GM23338 (cell line): ENCODE measurements around the gene B4GALT1. TPM values are rescaled to one million over a fixed set of nuclear protein-coding genes. Genes with fewer than 3 reads are reported as not detected.
A peak's percentile ranks its signal among the peaks of the same experiment; 100 is the strongest.
"Not testable (repeated sequence)": the region's sequence is repeated elsewhere in the genome, so short reads cannot be mapped to it uniquely, and the experiment has no call there.

Source experiments
- ATAC-seq: fragments of 200-7000 bp; cut with Tn5 transposase; 3 replicates; pipeline ENCODE4 v1.9.1; 2020
- DNase-seq: peaks from one replicate; pipeline ENCODE4 v3.0.0-alpha.2; 2015; ENCODE audit warnings: low spot score
- H2AFZ ChIP-seq: fragments of 200-600 bp; sonication (generic); 2 replicates; pipeline ENCODE4 v1.8.0; 2016; ENCODE audit warnings: antibody characterized with exemption, mild to moderate bottlenecking, moderate library complexity
- H3F3A ChIP-seq: fragments of 200-600 bp; sonication (generic); replicated peaks from 2 replicates; pipeline ENCODE4 v1.8.0; 2017; ENCODE audit warnings: antibody characterized with exemption, mixed run types, low read depth
- H3K27ac ChIP-seq: fragments of 200-600 bp; sonication (generic); 2 replicates; pipeline ENCODE4 v1.6.1; 2016; ENCODE audit warnings: low read depth
- H3K27me3 ChIP-seq: fragments of 200-600 bp; sonication (generic); 2 replicates; pipeline ENCODE4 v1.8.0; 2016; ENCODE audit warnings: mild to moderate bottlenecking, mixed run types, moderate library complexity; ENCODE audit not compliant: insufficient read depth
- H3K36me3 ChIP-seq: fragments of 200-600 bp; sonication (generic); 2 replicates; pipeline ENCODE4 v1.8.0; 2016; ENCODE audit warnings: mild to moderate bottlenecking; ENCODE audit not compliant: insufficient read depth
- H3K4me1 ChIP-seq: fragments of 200-600 bp; sonication (generic); 2 replicates; pipeline ENCODE4 v1.8.0; 2016; ENCODE audit warnings: mild to moderate bottlenecking, moderate library complexity; ENCODE audit not compliant: insufficient read depth
- H3K4me2 ChIP-seq: fragments of 200-600 bp; sonication (generic); 2 replicates; pipeline ENCODE4 v1.7.1; 2017; ENCODE audit warnings: mixed run types
- H3K4me3 ChIP-seq: fragments of 200-600 bp; sonication (generic); 2 replicates; pipeline ENCODE4 v1.6.1; 2016; ENCODE audit warnings: mixed run types
- H3K79me2 ChIP-seq: fragments of 200-600 bp; sonication (generic); replicated peaks from 2 replicates; pipeline ENCODE4 v1.8.0; 2017; ENCODE audit warnings: mild to moderate bottlenecking; ENCODE audit not compliant: insufficient read depth
- H3K9me2 ChIP-seq: fragments of 200-600 bp; sonication (generic); 2 replicates; pipeline ENCODE4 v1.8.0; 2017; ENCODE audit not compliant: insufficient read depth
- H4K20me1 ChIP-seq: fragments of 200-600 bp; sonication (generic); replicated peaks from 2 replicates; pipeline ENCODE4 v1.8.0; 2017; ENCODE audit warnings: mild to moderate bottlenecking; ENCODE audit not compliant: insufficient read depth
- H3K27ac Mint-ChIP-seq: 2 replicates; pipeline ENCODE4 v1.8.0; 2020; ENCODE audit warnings: inconsistent platforms, mild to moderate bottlenecking, moderate library complexity, mixed read lengths
- H3K27me3 Mint-ChIP-seq: 3 replicates; pipeline ENCODE4 v1.8.0; 2022; ENCODE audit warnings: low read depth, mild to moderate bottlenecking, moderate library complexity, mixed read lengths, inconsistent platforms; ENCODE audit not compliant: insufficient read depth, poor library complexity
- H3K36me3 Mint-ChIP-seq: 3 replicates; pipeline ENCODE4 v1.8.0; 2021; ENCODE audit warnings: low read depth, mild to moderate bottlenecking, inconsistent platforms, moderate library complexity, mixed read lengths
- H3K4me1 Mint-ChIP-seq: 3 replicates; pipeline ENCODE4 v1.8.0; 2020; ENCODE audit warnings: mild to moderate bottlenecking, inconsistent platforms, mixed read lengths
- H3K4me3 Mint-ChIP-seq: 3 replicates; pipeline ENCODE4 v1.8.0; 2021; ENCODE audit warnings: moderate library complexity, mild to moderate bottlenecking, inconsistent platforms, mixed read lengths
- H3K9me3 Mint-ChIP-seq: 3 replicates; pipeline ENCODE4 v1.8.0; 2020; ENCODE audit warnings: moderate library complexity, mild to moderate bottlenecking, inconsistent platforms, mixed read lengths
- CREB1 ChIP-seq: fragments of 250-450 bp; sonication (Bioruptor Pico); IDR thresholded peaks from 2 replicates; pipeline ENCODE4 v1.5.0; 2020; ENCODE audit warnings: low read depth, mild to moderate bottlenecking, moderate library complexity
- EZH2 ChIP-seq: fragments of 200-600 bp; sonication (generic); IDR thresholded peaks from one replicate; pipeline ENCODE4 v1.8.0; 2017; ENCODE audit warnings: antibody characterized with exemption, mild to moderate bottlenecking, low read depth; ENCODE audit not compliant: unreplicated experiment
- EZH2phosphoT487 ChIP-seq: fragments of 200-600 bp; sonication (generic); IDR thresholded peaks from one replicate; pipeline ENCODE4 v1.8.1; 2018; ENCODE audit warnings: antibody characterized with exemption; ENCODE audit not compliant: unreplicated experiment
- JUNB ChIP-seq: IDR thresholded peaks from one replicate; pipeline ENCODE4 v1.6.1; 2016; ENCODE audit warnings: antibody characterized with exemption; ENCODE audit not compliant: unreplicated experiment
- STAT1 ChIP-seq: IDR thresholded peaks from one replicate; pipeline ENCODE4 v1.6.1; 2016; ENCODE audit warnings: antibody characterized with exemption; ENCODE audit not compliant: unreplicated experiment
- polyA plus RNA-seq: library from polyadenylated mRNA; unstranded; fragments of >200 nt; fragmentation: Nextera tagmentation; extraction: Ambion mirVana; gene quantifications from 2 replicates; pipeline ENCODE4 v1.2.1, GENCODE V29; 2016
- total RNA-seq: library from RNA; depleted of rRNA; stranded (reverse); fragments of >200 nt; shearing (Covaris generic); gene quantifications from 2 replicates; pipeline ENCODE4 v1.2.3, GENCODE V29; 2014
- TF ChIP-seq, protein P1 (sequence below): IDR thresholded peaks from 2 replicates; pipeline ENCODE4 v1.6.1; 2016; ENCODE audit warnings: antibody characterized with exemption
- TF ChIP-seq, protein P2 (sequence below), 2 experiments: fragments of 200-600 bp in 1 of 2; sonication (generic) in 1 of 2; conservative IDR thresholded peaks; 2 replicates each; pipeline versions ENCODE4 v1.5.1 to v1.6.1; 2016 to 2017; ENCODE audit warnings: antibody characterized with exemption in 2 of 2, low read depth in 2 of 2, mild to moderate bottlenecking in 2 of 2, moderate library complexity in 1 of 2

Gene B4GALT1
- total and polyA plus RNA-seq, 2 experiments from 2014 or later: 6.3 to 15.8 TPM

DNA sequence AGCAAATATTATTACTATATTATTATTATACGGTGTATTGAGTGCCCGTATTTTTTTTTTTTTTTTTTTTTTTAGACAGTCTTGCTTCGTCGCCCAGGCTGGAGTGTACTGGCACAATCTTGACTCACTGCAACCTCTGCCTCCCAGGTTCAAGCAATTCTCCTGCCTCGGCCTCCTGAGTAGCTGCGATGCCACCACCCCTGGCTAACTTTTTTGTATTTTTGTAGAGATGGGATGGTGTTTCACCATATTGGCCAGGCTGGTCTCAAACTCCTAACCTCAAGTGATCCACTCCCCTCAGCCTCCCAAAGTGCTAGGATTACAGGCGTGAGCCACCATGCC lies 2.2 kb downstream of the B4GALT1 start:
- Histone ChIP-seq H3K4me1 (peaks cover 25% of the 10 kb centered on the region), H3K79me2 (peaks cover 40% of the 10 kb centered on the region), H3K27me3 (peaks cover 18% of the 10 kb centered on the region), H3K4me2 (peak overlapping the region; percentile 100), H3F3A (peaks cover 10% of the 10 kb centered on the region)
- Mint-ChIP-seq H3K4me3 (peak overlapping the region; percentile 77; the same call in 1 of the 3 replicates), H3K27me3 (peaks cover 11% of the 10 kb centered on the region), H3K4me1 (peaks cover 36% of the 10 kb centered on the region)
- H3K36me3 Mint-ChIP-seq, ATAC-seq, H3K4me3 ChIP-seq, H3K9me3 Mint-ChIP-seq, H3K36me3 ChIP-seq, H3K27ac ChIP-seq, DNase-seq, H3K9me2 ChIP-seq, H4K20me1 ChIP-seq, H2AFZ ChIP-seq, H3K27ac Mint-ChIP-seq: not testable (repeated sequence)

DNA sequence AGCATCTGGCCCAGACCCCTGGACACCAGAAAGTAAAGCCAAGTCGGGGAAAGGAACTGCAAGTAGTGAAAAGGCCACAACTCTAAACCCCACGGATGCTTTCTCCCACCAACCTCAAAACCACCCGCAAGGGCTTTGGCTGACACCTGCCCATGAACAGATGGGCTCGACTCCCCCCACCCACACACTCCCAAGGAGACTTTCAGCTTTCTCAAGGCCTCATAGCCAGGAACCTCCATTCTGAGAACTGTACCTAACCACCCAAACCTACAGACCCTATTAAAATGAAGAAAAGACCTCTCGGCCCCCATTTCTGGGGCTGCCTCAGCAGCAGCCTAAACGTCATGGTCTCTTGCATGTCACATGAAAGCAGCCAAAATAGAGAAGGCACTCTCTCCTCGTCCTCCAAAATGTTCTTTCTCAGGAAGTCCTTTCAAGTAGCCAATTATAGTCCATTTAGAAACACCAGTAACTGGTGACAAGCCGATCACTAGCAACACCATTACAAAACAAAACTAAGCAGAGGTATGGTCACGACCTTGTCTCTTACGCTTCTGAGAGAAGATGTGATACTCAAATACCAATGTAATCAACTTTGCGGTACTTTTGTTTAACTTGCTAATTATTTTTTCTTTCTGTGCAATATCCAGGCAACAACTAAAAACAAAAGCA lies 2.9 kb downstream of the B4GALT1 start:
- no peak for ATAC-seq
- TF ChIP-seq, protein P1, sequence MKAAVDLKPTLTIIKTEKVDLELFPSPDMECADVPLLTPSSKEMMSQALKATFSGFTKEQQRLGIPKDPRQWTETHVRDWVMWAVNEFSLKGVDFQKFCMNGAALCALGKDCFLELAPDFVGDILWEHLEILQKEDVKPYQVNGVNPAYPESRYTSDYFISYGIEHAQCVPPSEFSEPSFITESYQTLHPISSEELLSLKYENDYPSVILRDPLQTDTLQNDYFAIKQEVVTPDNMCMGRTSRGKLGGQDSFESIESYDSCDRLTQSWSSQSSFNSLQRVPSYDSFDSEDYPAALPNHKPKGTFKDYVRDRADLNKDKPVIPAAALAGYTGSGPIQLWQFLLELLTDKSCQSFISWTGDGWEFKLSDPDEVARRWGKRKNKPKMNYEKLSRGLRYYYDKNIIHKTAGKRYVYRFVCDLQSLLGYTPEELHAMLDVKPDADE: no peak
- TF ChIP-seq JUNB: no peak
- TF ChIP-seq, protein P2, sequence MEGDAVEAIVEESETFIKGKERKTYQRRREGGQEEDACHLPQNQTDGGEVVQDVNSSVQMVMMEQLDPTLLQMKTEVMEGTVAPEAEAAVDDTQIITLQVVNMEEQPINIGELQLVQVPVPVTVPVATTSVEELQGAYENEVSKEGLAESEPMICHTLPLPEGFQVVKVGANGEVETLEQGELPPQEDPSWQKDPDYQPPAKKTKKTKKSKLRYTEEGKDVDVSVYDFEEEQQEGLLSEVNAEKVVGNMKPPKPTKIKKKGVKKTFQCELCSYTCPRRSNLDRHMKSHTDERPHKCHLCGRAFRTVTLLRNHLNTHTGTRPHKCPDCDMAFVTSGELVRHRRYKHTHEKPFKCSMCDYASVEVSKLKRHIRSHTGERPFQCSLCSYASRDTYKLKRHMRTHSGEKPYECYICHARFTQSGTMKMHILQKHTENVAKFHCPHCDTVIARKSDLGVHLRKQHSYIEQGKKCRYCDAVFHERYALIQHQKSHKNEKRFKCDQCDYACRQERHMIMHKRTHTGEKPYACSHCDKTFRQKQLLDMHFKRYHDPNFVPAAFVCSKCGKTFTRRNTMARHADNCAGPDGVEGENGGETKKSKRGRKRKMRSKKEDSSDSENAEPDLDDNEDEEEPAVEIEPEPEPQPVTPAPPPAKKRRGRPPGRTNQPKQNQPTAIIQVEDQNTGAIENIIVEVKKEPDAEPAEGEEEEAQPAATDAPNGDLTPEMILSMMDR (conservative IDR thresholded peaks at IDR 0.05; ENCODE audit: low read depth in 2 of 2): no peak
- no peak for TF ChIP-seq STAT1
- TF ChIP-seq EZH2: no peak
- TF ChIP-seq CREB1: no peak
- no peak for TF ChIP-seq EZH2phosphoT487
- DNase-seq: no peak
- Histone ChIP-seq H3K27me3 (peaks cover 18% of the 10 kb centered on the region), H3F3A (peaks cover 10% of the 10 kb centered on the region), H3K4me1 (peaks cover 31% of the 10 kb centered on the region), H4K20me1 (peaks cover 5% of the 10 kb centered on the region), H3K9me2 (no peaks in the 10 kb centered on the region), H3K36me3 (no peaks in the 10 kb centered on the region), H2AFZ (no peak overlapping the region), H3K79me2 (peaks cover 40% of the 10 kb centered on the region), H3K27ac (no peak overlapping the region), H3K4me2 (no peak overlapping the region), H3K4me3 (no peak overlapping the region)
- Mint-ChIP-seq H3K27me3 (peaks cover 11% of the 10 kb centered on the region), H3K27ac (no peak overlapping the region), H3K9me3 (no peaks in the 10 kb centered on the region), H3K36me3 (no peaks in the 10 kb centered on the region), H3K4me3 (no peak overlapping the region), H3K4me1 (peaks cover 42% of the 10 kb centered on the region)
